Activated naive CD4-positive, alpha-beta T cell (primary cell): ENCODE data around the gene MYL2.

Experiments used
- DNase-seq, 4 experiments: peaks; one replicate each; lab custom pipeline; 2025; lab: John Stamatoyannopoulos, UW

The MYL2 gene

GRCh38 chr12:110896559-110896958, 23.8 kb downstream of the MYL2 start:
- DNase-seq, result no peak

DNA sequence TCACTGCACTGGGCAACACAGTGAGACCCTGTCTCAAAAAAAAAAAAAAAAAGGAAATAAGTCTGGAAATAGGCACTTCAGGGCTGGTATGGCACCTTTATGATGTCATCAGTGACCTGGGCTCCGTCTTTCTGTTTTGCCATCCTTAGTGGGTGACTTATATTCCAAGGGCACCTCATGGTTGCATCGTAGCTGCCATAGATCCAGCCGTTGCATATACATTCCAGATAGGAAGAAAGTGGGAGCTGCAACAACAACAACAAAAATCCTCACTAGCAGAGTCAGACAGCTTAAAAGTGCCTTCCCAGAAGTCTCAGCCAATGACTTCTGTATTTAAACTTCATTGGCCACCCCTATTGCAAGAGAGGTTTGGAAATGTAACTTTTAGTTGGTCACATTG, 26.4 kb downstream of the MYL2 start:
- no peak for DNase-seq

DNA sequence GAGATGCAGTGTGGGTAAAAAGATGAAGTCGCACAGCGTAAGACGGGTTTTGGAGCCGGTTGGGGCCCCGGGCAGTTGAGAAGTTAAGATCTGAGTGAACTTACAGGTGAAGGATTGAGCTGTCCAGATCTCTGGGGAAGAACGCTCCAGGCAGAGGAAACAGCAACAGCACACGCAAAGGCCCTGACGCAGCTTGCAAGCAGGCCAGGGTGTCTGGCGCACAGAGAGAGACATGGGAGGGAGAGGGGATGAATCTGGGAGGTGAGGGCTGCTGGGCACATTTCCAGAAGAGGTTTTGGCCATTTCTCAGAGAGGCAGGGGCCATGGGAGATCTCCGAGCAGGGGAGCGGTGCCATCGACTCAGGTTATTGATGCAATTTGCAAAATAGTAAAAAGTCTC, 31.0 kb downstream of the MYL2 start:
- DNase-seq, result no peak

DNA sequence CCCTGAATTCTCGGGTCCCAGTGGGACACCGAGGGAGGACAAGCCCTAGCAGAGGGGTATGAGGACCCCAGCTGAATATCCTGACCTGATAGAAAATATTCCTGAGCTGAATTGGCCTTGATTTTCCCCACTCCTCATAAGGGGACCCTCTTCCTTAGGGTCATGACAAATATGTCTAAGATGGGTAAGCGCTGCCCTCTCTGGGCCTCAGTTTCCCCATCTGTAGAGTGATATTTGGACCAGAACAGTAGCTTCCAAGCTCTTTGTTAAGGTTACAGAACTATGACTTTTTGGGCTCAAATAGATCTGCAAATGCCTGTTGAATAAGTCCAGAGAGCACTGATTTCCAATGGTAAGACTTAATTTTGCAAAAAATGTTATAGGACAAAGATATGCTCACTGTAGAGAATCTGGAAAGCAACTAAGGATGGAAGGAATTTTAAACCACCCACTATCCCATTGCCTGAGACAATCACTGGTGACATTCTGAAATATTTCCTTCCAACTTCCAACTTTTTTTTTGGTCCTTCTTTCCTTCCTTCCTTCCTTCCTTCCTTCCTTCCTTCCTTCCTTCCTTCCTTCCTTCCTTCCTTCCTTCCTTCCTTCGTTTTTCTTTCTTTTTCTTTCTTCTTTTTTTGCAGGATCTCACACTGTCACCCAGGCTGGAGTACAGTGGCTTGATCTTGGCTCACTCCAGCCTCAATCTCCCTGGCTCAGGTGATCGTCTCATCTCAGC, 32.0 kb downstream of the MYL2 start:
- no peak for DNase-seq

DNA sequence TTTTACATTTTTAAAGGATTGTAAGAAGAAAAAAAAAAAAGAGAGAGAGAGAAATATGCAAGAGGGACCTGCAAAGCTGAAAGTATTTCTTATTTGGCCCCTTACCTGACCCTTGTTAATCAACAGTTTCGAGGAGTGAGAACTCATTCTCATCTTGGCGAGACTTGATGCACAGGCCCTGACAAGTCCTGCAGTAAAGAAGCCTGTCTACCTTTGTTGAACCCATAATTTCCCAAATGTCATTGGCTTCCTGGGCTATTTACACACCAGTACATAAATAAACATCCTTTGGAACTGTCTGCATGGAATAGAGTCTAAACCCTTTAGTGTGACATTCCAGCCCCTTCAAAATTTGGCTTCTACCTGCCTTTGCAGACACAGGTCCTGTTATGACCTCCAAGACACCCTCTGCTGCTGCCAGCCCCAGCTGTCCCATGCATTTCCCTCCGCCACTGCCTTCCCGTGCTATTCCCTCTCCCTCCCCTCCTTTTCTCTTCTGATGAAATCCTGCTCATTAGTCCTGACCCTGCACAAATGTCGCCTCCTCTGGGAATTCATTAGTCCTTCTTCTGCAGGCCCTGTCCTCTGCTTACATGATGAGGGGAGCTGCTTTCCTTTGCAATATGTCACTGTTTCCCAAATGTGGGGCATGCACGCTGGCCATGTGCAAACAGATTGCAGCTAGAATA, 35.1 kb downstream of the MYL2 start:
- DNase-seq, result no peak

- DNase-seq, result no peak
Observed at GRCh38 chr12:110883251-110883650, 37.1 kb downstream of the MYL2 start.

DNA sequence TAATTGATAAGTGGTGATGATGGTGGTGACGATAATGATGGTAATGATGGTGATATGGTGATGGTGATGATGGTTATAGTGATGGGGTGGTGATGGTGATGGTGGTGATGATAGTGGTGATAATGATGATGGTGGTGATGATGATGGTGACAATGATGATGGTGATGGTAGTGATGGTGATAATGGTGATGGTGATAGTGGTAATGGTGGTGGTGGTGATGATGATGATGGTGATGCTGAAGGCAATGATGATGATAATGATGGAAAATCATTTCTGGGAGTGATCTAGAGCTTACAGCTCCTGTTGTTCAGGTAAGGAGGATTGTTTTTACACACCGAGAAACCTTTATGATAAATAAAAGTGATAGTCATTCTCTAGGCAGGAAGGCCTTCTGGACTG, 39.7 kb downstream of the MYL2 start:
- no peak for DNase-seq

GRCh38 chr12:110874781-110875180, 45.6 kb downstream of the MYL2 start:
- DNase-seq, result no peak

- no peak for DNase-seq
Observed at GRCh38 chr12:110874351-110874750, 46.0 kb downstream of the MYL2 start.

- DNase-seq, result no peak
Observed at GRCh38 chr12:110872100-110872499, 48.3 kb downstream of the MYL2 start.

- no peak for DNase-seq
Observed at GRCh38 chr12:110869803-110870202, 50.6 kb downstream of the MYL2 start.

DNA sequence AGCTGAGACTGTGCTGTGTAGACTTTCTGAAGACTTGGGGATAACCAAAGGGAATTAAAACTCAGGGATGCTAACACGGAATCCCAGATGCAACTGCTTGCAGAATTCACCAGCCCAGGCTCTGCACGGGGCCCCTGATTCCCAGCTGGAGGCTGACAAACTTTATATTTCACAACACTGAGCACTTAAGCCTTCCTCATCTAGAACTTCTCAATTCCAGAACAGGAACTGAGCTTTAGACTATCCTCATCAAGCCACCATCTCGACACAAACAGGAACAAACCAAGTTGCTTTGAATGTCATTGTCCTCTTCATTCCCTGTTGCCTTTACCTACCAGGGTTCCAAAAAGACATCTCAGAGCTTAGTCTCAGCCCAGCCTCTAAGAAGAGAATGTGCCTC, 51.4 kb downstream of the MYL2 start:
- no peak for DNase-seq

- DNase-seq, result no peak
Observed at GRCh38 chr12:110865521-110865920, 54.9 kb downstream of the MYL2 start.

- DNase-seq, result no peak
Observed at GRCh38 chr12:110863161-110863560, 57.2 kb downstream of the MYL2 start.

GRCh38 chr12:110862329-110862728, 58.0 kb downstream of the MYL2 start:
- no peak for DNase-seq

DNA sequence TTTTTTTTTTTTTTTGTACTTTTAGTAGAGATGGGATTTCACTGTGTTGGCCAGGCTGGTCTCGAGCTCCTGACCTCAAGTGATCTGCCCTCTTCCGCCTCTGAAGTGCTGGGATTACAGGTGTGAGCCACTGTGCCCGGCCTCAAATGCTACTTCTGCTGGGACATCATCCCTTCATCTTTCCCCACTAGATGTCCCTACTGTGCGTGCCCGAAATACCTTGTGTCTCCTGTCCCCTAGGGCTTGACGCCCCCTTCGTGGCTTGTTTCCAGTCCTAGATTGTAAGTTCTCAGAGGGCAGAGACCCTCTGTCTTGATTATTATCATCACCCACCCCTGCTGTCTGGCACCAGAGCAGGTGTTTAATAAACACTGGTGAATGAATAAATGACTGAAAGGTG, 58.6 kb downstream of the MYL2 start:
- DNase-seq, result no peak
